Fibroblast of pulmonary artery (primary cell): ENCODE data around the gene NF1.
A peak's percentile ranks its signal among the peaks of the same experiment; 100 is the strongest.
"Not testable (repeated sequence)": the region's sequence is repeated elsewhere in the genome, so short reads cannot be mapped to it uniquely, and the experiment has no call there.

Experiments used
- DNase-seq: peaks from one replicate; pipeline ENCODE4 v3.0.0-alpha.2; 2010; ENCODE audit warnings: low read depth
- H3K4me3 ChIP-seq: replicated peaks from 2 replicates; pipeline ENCODE4 v1.5.1; 2011; ENCODE audit warnings: low read depth, mild to moderate bottlenecking, control low read depth, low read length, moderate library complexity
- TF ChIP-seq, protein P1 (sequence below): IDR thresholded peaks from 2 replicates; pipeline ENCODE4 v1.5.1; 2011; ENCODE audit warnings: mild to moderate bottlenecking, control low read depth, low read length, inconsistent platforms; ENCODE audit errors: missing control alignments

NF1 gene

DNA sequence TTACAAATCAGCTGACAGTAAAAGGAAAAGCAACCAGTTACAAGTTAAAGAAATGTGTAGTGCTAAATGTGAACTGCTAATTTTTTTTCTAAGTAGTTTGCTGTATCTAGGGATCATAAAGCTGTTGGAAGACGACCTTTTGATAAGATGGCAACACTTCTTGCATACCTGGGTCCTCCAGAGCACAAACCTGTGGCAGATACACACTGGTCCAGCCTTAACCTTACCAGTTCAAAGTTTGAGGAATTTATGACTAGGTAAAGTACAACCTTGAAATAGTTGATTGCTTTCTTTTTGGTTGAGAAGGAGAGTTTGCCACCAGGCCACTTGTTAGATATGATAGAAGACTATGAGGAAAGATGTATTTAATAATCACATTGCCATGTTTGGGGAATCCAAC lies 166.8 kb downstream of the NF1 start:
- DNase-seq, result no peak
- TF ChIP-seq, protein P1, sequence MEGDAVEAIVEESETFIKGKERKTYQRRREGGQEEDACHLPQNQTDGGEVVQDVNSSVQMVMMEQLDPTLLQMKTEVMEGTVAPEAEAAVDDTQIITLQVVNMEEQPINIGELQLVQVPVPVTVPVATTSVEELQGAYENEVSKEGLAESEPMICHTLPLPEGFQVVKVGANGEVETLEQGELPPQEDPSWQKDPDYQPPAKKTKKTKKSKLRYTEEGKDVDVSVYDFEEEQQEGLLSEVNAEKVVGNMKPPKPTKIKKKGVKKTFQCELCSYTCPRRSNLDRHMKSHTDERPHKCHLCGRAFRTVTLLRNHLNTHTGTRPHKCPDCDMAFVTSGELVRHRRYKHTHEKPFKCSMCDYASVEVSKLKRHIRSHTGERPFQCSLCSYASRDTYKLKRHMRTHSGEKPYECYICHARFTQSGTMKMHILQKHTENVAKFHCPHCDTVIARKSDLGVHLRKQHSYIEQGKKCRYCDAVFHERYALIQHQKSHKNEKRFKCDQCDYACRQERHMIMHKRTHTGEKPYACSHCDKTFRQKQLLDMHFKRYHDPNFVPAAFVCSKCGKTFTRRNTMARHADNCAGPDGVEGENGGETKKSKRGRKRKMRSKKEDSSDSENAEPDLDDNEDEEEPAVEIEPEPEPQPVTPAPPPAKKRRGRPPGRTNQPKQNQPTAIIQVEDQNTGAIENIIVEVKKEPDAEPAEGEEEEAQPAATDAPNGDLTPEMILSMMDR, result no peak
- H3K4me3 ChIP-seq, result no peak overlapping the region

DNA sequence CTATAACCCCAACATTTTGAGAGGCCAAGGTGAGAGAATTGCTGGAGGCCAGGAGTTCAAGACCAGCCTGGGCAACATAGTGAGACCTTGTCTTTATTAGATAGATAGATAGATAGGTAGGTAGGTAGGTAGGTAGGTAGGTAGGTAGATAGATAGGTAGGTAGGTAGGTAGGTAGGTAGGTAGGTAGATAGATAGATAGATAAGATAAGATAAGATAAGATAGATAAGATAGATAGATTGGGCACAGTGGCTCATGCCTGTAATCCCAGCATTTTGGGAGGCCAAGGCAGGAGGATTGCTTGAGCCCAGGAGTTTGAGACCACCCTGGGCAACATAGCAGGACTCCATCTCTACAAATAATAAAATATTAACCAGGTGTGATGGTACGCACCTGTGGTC lies 168.1 kb downstream of the NF1 start:
- not testable (repeated sequence) for H3K4me3 ChIP-seq, DNase-seq

DNA sequence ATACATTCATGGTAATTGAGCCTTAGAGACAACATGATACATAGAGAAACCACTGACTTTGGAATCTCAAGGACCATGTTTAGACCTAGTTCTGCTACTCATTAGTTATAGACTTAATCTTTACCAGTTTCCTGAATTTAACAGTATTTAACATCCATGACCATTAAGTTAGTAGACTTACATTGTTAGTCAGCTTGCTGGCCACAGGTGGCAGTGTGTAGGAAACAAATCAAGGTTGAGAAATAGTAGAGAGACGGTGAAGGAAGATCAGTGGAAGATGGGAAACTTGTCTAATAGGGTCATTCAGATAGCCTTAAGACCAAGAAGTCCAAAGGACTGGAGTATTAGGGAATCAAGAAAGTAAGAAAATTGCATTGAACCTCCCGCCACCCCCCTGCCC lies 171.3 kb downstream of the NF1 start:
- DNase-seq, result no peak

DNA sequence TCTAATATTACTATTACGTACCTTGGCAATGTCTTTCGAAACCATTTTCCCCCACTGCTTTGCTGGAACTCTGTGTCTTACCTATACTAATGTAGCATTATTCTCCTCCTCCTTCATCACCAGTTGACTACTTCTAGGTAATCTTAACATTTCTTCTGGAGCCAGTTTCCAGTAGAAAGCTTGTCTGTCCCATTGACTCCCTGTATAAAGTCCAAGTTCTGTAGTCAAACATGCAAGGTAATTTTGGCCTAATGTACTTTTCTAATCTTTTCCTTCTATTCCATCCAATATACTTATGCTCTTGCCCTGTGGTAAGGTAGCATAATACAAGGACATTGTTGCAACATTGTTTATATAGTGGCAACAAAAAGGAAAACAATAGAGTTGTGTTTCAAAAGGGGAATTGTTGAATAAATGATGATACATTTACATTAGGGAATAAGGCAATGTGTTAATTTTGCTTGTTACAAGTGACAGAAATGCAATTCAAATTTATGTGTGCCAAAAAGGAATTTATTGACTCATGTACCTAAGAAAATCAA lies 174.3 kb downstream of the NF1 start:
- no peak for DNase-seq
- TF ChIP-seq, protein P1, result no peak
- no peak overlapping the region for H3K4me3 ChIP-seq

More for the DNA sequence above, 171.3 kb downstream of the NF1 start:
- TF ChIP-seq, protein P1, result peak; percentile 24
- no peak overlapping the region for H3K4me3 ChIP-seq

DNA sequence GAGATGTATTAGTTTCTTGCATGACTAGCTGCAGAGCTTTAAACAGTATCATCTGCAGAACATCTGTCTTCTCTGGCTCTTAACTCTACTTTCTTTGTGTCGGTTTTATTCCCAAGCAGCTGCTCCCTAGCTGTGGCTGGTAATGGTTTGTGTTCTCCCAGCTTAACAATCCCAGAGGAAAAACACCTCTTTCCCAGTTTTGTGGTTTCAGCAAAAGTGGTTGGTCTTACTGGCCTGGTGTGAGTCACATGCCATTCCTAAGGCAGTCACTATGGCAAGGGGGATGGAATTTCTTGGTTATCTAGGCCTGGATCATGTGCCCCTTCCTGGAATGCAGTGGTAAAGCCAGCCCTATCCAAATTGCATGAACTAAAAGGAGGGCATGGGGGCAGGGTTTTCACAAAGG lies 174.8 kb downstream of the NF1 start:
- TF ChIP-seq, protein P1, result no peak
- H3K4me3 ChIP-seq, result no peak overlapping the region
- peak; percentile 95 for DNase-seq

DNA sequence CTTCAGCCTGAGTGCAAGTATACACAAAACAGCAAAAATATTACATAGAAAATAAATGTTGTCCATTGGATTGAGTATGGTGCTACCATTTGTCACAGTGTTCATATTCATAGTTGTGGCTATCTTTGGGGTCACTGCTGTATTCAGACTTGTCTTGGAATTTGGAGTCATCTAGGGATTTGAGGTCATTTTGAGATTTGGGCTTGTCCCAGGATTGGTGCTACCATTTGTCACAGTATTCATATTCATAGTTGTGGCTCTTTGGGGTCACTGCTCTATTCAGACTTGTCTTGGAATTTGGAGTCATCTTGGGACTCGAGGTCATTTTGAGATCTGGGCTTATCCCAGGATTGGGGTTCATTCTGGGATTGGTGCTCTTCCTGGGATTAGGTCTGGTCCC lies 177.5 kb downstream of the NF1 start:
- no peak for DNase-seq
- TF ChIP-seq, protein P1, result no peak
- H3K4me3 ChIP-seq, result no peak overlapping the region

DNA sequence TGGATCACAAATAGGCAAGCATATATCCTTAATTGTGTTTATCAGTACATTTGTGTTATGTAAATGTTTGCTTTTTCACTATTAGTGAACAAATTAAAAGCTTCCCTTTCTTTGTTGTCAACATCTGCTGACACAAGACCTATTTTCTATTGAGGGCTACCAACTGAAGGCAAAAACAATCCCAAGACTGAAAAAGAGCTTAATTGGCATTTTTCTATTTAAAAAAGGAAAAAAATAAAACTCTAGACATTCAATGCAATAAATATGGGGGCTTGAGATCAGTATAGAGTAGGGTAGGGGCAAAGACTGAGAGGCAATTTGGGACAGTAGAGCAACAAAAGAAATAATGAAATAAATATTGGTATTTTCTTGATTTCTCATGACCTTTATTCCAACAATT lies 178.0 kb downstream of the NF1 start:
- no peak for DNase-seq
- TF ChIP-seq, protein P1, result no peak
- H3K4me3 ChIP-seq, result no peak overlapping the region

DNA sequence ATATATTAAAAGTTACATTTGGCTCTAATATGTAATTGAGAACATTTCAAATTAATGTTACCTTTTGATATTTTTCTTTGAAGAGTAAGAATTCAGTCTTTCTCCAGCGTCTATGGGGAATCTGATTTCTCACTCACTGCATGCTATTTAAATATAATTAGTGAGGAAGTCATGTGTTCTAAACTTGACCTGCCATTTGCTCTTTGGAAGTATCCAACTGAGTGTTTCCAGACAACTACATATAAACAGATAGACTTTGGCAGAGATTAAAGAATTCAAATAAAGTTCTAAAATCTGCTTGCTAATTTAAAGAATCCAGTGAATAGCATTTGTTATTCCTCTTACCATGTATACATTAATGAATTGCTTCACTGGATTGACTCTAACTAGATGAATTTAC lies 178.7 kb downstream of the NF1 start:
- TF ChIP-seq, protein P1, result no peak
- no peak overlapping the region for H3K4me3 ChIP-seq
- no peak for DNase-seq
